ENCODE results near the gene PREX1.
A peak's percentile ranks its signal among the peaks of the same experiment; 100 is the strongest.

The PREX1 gene

DNA sequence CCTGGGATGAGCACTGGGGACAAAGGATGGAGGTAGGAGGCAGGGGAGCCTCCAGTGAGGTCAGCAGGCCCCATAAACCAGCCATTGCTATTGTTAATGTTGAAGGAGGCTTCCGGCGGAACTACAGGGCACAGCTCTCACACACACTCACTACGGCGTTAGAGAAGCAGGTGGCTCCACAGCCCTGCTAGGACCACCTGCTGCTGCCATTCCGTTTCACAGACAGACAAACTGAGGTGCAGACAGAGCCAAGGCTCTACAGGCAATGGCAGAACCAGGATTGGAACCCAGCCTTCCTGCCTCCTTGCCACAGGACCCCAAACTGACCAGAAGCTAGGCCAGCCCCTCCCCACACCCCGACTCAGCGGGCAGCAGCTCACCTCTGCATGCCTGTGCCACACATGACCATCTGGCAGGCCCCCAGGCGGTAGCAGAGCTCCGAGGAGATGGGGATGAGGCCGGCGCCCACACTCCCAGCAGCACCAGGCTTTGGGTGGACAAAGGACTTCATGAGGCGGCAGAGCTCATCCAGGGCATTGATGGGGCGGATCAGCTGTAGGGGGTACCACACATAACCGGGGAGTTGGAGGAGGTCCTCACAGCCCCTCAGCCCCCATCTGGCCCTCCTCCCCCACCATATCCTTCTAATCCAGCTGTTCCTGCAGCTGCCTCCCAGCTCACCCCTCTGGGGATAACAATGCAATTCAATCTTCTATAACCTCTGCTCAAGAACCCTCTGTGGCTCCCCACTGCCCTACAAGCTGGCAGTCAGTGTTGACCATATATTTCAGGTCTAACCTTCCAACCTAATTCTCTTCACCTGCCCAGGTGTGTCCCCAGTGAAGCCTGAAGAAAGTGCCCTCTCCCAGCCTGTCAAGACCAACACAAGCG lies 198.5 kb downstream of the PREX1 start:
- DNase-seq, result no peak

DNA sequence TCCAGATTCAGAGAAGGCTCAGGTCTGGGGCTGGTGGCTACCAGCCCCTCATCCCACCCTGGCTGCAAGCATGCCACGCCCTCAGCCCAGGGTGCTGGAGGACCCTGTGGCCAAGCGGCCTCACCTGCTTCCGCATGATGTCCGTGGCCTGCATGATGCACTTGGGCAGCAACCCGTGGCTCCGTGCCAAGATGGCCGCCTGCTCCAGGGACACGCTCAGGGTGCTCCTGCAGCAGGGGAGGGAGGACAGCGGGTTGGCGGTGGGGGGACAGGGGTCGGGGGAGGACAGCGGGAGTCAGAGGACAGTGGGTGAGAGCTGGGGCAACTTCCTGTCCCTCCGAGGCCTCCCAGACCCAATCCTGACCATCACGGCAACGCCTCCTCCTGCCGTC lies 200.1 kb downstream of the PREX1 start:
- DNase-seq, result no peak

DNA sequence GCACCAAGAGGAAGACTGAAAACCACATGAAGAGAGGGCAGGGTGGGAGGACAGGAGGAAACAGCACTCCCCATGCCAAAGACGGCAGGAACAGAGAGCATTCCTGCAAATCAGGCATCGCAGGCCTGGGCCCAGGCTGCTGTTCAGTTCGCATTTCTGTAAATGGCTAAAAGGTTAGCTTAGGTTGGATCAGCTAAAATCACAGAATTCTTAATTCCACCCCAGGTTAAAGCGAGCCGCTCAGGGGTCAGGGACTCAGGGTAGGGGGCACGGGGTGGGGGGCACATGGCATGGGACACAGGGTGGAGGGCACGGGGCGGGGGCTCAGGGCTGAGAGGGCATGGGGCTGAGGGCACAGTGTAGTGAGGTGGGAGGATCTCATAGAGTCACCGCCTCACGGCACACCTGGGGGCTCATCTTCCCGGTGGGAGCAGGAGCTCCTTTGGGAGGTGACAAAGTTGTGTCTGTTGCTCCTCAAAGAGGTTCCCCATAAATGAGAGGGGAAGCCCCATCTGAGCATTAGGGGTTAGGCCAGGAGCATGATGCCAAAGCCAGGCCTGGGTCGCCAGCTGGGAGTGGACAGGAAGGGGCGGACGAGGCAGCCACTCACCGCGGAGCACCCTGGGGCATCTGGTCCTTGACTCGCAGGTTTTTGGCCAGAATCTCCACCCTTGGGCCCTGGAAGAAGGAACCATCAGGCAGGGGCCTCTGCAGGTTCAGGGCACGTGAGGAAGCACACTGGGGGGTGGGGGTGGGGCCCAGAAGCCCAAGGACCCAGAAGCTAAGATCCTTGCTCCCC lies 200.7 kb downstream of the PREX1 start:
- DNase-seq, result no peak

DNA sequence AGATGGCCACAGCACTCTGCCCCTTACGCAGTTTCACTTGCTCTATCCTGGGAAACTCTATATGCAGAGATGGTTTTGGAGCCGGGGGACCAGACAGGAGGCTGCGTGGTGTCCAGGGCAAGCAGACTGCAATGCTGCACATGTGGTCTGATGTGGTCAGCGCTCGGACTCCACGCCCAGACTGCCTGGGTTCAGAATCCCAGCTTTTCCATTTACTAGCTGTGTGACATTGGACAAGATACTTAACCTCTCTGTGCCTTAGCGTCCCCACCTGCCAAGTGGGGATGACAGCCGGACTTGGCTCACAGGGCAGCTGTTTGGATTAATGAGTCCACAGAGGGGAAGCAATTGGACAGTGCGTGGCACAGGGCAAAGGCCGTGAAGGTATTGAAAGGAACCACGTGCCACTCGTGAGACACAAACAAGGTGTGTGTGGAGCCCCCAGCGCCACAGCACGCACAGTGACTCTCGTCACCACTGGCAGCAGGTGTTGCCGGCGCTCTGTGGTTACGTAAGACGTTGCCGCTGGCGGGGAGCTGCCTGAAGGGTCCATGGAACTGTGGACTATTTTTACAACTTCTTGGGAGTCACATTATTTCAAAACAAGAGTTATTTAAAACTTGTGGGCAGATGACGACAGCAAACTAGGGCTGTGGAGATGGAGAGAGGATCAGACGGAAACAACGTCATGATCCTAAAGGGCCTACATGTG lies 201.4 kb downstream of the PREX1 start:
- DNase-seq, result no peak

DNA sequence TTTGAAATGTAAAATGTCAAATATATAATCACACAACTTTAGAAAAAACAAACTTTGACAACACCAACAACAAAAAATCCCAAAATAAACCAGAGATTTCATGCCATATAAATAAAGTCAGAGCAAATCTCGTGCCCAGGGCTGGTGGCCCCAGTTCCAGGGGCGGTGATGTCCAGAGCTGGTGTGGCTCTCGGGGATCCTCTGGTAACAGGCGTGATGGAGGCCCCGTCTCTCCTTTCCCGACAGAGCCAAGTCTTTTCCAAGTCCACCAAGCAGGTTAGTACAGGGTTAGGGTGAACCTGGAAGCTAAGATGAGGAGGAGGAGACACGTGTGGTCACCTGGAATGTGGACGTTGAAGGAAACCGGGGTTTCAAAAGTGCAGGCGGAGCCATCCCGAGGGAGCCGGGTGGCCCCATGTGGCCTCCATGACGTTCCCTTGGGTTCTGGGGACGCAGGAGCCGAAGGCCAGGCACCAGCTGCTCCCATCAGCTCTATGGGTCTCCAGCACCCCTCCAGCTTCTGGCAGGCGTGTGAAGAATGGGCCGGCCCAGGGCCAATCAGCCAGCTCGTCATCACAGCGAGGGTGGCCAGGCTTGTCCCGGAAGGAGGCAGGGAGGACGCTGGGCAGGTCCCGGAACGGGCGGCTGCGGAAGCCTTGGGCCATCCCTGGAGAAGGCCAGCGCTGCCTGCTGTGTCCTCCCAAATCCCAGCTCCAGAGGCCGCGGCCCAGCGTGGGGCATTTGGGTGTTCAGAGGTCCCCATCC lies 202.5 kb downstream of the PREX1 start:
- DNase-seq, result no peak

DNA sequence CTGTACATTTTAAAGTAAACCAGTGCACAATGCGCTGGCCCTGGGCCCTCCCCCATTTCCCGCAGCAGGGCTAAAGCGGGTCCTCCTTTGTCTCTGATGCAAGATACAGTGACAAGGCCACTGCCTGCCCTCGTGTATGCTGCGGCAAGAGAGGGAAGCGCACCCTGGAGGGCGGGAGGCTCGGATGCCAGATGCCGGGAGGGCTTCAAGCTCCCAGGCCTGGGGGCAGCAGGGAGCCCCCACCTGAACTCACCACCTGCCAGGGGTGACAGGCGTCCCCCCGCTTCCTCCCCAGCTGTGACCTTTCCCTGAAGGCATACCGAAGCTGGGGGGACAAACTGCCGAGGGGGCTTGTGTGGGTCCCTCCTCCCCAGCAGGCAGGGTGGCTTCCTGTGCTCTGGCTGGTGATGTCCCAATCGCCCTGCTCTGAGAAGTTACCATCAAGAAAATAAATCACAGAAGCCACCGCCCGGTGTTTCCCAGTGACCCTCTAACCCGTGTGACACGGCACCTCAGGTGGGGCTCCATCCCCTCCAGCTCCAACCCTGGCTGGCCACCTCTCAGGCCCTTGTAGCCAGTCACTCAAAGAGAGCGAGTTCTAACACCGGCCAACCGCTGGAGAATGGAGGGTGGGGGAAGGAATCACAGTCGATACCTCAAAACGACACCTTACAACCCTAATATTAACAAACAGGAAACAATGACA lies 203.3 kb downstream of the PREX1 start:
- no peak for DNase-seq

DNA sequence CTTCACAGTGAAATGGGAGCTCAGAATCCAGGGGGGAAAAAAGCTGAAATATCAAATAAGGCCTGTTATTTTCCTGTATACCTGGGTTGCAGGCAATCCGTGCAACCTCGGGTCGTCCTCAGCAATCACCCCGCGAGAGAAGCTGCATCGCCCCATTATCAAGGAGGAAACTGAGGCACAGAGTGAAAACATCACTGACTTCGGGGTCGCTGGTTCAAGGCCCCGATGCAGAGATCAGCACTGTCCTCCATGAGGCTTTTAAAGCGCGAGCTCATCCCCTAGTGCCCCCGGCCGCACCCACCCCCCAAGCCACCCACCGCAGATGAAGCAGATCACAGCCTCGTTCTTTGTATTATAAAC lies 203.9 kb downstream of the PREX1 start:
- DNase-seq, result no peak

DNA sequence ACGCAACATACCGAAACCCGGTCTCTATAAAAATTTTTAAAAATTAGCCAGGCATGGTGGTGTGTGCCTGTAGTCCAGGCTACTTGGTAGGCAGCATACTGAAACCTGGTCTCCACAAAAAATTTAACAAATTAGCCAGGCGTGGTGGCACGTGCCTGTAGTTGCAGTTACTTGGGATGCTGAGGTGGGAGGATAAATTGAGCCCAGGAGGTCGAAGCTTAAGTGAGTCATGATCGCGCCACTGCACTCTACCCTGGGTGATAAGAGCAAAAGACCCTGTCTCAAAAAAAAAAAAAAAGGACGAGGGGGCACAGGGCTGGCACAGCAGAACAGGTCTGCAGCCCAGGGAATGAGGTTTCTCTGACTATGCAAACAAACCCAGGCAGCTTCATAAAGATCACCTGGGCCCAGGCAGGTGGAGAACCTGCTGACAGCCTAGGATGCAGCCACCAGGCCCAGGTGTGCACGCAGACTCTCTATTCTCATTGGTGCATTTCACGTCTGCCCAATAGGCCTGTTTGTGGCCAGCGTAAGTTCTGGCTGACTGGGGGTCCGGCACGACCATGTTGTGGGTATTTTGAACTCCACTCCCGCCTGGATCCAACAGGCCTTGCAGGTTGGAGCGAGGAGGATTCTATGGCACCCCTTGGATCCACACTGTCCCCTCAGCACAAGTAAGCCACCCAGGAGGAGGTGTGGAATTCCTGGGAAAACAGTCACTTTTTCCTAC lies 204.5 kb downstream of the PREX1 start:
- no peak for DNase-seq

DNA sequence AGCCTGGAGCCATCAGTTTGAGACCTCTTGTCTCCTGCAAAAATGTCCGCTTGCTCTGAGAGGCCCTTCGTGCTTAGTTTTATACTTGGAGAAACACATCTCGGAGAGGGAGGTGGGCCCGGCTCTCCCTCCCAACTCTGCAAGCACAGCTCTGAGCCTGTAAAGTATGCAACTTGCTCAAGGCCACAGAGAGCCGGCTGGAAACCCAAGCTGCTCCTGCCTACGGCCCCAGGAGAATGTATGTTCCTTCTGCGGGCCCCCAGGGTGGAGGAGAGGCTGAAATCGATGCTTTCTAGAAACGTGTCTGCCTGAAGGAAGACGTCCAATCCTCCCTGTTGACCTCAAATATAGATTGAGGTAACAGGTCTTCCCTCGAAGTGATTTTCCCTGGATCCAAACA lies 205.4 kb downstream of the PREX1 start:
- no peak for DNase-seq

DNA sequence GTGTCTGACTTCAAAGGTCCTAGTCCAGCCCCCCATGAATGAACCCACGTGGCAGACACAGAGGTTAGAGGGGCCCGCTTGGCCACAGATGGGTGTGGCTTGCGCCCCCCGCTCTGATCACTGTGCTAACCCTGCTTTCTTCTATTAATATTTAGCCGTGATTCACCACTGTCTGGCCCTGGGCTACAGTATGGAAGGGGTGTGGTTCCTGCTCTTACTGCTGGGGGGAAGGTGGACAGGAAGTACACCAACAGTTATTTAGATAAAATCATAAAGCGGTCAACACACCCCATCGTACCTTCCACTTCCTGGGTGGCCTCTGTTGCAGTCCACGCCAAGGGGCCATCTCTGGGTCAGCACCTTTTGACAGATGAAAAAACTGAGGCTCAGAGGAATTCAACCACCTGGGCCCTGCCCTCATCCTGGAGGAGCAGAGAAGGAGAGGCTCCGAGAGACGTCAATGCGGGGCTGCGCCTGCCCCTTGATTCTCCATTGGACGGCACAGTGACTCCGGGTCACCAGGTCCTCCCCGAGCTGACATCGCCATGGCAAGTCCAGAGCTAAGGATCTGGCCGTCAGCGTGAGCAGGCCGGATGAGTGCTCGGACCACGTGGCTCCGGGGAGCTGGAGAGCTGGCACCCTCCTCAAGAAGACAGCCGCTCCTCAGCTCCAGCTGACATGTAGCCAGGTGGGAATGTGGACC lies 206.3 kb downstream of the PREX1 start:
- no peak for DNase-seq

DNA sequence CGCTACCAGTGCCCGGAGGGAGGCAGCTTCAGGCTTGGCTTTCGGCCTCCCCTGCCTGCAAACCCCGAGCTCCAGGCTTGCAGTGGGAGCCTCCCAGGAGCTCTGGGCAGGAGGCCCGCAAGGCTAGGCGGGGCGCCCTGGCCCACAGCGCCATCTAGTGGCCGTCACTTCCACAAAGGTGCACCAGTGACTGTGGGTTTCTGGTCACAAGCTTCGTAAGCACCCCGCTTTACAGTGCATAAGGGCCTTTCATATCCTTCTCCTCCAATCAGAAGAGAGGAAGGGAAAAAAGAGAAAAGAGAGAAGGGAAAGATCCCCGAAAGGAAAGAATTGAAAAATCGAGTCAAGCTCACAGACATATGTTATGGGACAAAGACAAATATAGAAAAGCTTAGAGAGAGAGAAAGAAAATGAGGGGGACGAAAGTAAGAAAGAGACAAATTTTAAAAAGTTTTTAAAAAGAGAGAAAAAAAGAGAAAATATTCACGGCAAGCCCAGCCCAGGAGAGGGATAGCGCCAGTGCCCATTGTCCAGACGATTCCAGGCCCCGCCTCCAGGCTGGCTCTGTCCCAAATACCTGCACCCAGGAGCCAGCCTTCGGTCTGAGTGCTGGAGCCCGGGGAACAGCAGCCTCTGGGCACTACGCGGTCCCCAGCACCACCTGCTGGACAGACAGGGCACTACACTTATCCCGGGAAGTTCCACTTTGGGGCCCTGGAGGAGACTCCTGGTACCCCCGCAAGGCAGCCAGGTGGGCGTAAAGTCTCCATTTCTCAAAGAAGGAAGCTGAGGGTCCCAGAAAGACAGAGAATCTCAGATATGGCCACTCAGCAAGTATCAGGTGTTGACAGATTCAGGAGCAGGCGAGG lies 207.1 kb downstream of the PREX1 start:
- DNase-seq, result peak; percentile 28

DNA sequence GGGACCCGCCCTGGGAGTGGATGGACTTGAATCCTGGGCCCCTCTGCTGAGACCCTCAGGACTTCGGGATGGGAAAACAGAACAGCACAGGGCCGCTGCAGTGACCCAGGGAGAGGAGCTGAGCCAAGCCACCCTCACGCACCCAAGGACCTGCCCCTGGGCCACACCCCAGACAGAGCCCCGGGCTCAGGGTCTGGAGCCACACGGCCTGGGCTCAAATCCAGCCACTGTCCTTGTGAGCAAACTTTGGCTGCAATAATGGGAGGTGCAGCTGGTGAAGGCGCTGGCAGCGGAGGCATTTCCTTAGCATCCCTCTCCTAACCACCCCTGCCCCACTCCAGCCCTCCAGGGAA lies 207.7 kb downstream of the PREX1 start:
- no peak for DNase-seq

DNA sequence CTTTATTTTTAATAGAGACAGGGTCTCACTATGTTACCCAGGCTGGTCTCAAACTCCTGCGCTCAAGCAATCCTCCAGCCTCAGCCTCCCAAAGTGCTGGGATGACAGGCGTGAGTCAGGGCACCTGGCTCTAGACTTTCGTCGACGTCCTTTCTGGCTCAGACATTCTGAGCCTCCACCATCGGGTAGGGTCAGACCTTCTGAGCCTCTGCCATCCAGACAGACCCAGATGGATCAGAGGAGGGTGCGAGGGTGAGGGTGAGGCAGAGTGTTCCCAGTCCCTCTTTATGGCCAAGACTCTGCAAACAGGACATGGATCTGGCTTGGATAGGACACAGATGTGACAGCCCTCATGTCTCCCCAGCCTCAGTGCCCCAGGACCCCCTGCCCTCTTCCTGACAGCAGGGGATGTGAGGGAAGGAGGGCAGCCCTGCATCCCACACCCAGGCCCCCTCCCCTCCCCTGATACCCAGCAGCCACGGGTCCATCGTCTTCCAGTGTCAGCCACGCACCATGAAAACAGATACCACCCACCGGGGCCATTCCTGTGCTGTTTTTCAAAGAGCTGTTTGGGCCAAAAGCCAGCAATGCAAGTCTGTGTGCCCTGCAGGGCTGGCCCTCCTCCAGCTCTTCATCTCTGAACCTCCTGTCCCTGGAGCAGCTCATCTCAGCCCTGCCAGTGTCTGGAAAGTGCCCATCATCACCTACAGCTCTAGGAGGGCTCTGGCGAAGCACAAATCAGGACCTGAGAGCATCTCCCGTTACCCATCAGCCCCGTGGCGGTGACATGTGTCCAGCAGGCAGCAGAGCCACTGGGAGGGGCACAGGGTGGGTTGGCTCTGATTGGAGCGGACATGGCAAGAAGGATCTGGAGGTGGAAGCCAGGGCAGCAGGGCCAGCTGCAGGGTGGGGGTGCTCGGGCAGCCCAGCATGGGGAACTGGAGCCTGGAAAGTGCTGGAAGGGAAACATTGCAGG lies 208.4 kb downstream of the PREX1 start:
- DNase-seq, result no peak

DNA sequence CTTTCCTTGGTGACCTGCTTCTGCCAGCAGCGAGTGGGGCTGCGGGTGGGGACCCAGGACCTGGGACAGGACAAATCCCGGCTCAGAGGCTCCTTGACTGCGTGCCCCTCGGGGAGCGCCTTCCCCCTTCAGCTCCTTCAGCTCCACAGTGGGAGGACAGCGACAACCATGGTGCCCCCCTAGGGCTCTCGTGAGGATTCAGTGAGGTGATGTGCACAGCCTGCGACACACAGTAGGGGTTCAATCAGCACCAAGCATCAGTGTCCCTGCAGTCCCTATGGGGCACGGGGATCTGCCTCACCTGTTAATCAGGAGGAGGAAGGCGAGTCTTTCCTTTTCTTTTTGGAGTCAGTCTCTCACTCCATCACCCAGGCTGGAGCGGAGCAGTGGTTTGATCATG lies 209.2 kb downstream of the PREX1 start:
- DNase-seq, result no peak

DNA sequence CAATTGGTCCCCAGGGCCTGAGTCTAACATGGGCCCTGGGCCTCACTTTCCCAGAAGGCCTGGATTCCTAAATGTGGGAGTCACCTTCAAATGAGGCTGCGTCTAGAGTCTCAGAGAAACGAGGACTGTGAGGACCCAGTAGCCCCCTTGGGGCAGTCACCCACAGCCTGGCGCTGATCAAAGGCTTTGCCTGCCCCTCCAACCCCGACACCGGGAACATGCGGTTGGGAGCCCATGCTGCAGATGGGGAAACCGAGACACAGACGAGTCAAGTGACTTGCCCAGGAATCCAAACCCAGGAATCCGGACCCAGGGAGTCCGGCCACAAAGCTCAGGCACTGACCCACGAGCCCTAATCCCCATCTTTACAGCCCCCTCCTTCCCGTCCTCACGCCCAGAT lies 209.7 kb downstream of the PREX1 start:
- no peak for DNase-seq

DNA sequence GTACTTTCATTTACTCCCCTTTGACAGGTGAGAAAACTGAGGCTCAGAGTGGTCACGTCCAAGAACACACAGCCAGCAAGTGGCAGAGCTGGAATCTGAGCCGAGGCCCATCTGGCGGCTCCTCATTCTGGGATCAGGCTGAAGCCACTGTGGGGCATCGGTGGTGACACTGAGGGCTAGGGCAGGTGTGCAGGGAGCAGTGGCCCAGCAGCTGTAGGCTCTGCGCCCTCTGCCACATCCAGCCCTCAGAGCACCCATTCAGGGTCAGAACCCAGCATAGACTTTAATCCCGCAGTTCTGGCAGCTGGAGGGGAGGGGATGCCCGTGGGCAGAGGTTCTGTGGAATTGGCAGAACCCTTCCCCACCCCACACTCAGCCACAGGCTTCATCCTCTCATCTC lies 210.3 kb downstream of the PREX1 start:
- no peak for DNase-seq

DNA sequence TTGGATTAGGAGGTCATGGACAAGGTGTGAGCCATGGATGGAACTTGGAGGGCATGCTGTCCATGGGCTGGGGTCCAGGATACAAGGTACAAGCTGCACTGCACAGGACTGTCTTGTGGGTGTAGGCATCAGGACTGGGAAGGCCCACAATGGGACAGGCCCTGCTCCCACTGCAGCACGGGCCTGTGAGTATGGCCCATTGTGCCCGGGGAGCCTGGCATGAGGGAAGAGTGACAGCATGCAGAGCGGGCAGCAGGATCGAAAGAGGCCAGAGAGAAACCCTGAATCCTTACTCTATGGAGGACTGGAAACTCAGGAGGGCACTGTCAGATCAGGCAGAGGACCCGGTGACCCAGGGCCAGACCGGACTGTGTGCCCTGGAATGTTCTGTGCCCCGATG lies 211.3 kb downstream of the PREX1 start:
- no peak for DNase-seq

DNA sequence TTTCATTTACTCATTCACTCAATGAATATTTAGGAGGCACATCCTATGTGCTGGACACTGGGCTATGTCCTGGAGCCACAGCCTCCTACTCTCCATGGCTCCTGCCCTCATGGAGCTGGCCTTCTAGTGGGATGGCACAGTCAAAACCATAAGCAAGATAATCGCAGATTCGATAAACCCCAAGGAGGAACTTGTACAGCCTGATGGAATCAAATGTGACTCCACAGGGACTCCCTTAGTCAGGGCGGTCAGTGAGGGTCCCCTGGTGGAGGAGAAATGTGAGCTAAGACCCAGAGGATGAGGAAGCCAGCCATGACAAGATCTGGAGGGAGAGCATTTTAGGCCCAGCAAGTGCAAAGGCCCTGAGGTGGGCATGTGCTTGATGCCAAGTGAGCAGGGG lies 211.9 kb downstream of the PREX1 start:
- DNase-seq, result no peak

Measured in NCI-H187 treated with DMSO at 0.1 percent for 48 hours (cell line).